ENCODE results near the gene ZMYND15.
"Not testable (repeated sequence)": the region's sequence is repeated elsewhere in the genome, so short reads cannot be mapped to it uniquely, and the experiment has no call there.

ZMYND15 gene, protein sequence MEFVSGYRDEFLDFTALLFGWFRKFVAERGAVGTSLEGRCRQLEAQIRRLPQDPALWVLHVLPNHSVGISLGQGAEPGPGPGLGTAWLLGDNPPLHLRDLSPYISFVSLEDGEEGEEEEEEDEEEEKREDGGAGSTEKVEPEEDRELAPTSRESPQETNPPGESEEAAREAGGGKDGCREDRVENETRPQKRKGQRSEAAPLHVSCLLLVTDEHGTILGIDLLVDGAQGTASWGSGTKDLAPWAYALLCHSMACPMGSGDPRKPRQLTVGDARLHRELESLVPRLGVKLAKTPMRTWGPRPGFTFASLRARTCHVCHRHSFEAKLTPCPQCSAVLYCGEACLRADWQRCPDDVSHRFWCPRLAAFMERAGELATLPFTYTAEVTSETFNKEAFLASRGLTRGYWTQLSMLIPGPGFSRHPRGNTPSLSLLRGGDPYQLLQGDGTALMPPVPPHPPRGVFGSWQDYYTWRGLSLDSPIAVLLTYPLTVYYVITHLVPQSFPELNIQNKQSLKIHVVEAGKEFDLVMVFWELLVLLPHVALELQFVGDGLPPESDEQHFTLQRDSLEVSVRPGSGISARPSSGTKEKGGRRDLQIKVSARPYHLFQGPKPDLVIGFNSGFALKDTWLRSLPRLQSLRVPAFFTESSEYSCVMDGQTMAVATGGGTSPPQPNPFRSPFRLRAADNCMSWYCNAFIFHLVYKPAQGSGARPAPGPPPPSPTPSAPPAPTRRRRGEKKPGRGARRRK

DNA sequence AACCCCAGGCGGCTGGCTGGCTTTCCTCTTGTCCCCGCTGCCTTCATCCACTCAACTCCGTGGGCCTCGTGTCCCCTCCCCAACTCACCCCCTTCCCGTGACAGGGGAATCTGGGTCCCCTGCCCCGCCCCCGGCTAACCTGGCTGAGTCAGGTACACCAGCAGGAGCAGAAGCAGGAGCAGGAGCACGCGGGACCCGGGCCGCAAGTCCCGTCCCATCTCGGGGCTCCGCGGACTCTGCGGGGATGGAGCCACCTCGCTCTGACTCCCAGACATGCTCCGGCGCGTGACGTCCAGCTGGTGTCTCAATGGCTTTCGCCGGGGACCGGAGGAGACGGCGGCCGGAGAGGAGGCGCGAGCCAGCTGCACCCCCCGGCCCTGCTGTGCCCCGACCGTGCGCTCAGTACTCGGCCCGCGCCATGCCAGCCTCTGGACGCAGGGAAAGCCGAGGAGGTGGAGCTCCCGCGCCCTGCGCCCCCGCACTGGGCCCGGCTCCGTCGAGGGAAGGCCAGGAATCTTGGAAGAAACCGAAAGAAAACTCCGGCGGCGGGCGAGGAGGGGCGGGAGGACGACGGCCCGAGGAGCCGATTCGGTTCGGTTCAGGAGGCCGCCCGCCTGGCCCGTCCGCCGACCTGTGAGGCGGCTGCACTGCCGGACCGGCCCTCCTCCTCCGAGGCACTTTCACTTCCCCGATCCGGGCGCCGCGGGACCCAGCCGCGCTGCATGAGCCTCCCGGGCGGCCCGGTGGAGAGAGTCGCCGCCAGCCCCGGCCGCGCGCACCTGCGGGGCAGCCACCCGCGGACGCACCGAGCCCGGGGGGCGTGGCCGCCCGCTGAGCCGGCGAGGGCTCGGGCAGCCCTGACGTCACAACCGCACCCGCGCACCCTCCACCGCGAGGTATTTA, at the start of gene ZMYND15, which contains the start of gene CXCL16:
Gene ZMYND15, plus strand, starts transcription at position 712 of the 903 bp plus-strand sequence. CDS start 716 bp downstream, outside the sequence.
Gene CXCL16, minus strand, starts transcription at position 807 of the 903 bp plus-strand sequence. Its CDS starts 589 bp downstream, at position 218.
- DNase-seq (ENCODE audit: low read depth) = no peak

DNA sequence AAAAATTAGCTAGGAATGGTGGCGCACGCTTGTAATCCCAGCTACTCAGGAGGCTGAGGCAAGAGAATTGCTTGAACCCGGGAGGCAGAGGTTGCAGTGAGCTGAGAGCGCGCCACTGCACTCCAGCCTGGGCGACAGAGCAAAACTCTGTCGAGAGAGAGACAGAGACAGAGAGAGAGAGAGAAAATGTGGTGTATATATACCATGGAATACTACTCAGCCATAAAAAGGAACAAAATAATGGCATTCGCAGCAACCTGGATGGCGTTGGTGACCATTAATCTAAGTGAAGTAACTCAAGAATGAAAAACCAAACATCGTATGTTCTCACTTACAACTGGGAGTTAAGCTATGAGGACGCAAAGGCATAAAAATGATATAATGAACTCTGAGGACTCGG, 49.8 kb upstream of the ZMYND15 start:
- DNase-seq (ENCODE audit: low read depth) = not testable (repeated sequence)

DNA sequence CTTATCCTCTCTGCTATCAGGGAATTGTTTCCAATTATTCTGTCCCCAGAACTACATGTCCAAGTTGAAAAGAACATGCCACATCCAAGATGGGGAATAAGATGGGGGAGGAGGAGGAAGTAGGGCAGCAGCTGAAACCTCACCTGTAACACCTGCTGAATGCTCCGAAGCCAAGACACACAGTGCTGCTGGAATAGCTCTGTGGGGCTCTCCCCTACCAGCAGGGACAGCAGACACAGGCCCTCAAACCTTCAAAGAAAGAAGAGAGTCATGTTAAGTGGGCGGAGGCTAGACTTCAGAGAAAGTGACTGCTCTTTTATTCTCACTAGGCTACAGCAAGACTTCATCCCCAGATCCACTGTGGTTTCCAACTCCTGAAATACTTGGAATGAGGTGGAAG, 48.9 kb upstream of the ZMYND15 start:
- no peak for DNase-seq (ENCODE audit: low read depth)

DNA sequence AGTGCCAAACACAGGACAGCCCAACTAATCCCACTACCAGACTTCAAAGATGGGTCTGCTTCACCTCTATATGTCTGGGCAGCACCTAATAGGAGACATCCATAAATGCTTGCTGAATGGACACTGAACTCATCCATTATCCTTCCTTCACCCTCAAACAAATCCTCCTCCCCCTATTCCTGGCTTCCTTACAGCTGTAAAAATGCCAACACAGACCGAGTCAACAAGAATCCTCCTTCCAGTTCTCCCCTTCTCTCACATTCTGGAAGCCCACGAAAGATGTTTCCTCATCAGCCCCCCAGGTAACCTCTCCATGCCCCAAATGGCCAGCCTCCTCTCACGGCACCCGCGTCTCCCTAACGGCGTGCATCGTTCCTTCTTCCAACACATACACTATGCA, 47.9 kb upstream of the ZMYND15 start:
- DNase-seq (ENCODE audit: low read depth) = no peak

DNA sequence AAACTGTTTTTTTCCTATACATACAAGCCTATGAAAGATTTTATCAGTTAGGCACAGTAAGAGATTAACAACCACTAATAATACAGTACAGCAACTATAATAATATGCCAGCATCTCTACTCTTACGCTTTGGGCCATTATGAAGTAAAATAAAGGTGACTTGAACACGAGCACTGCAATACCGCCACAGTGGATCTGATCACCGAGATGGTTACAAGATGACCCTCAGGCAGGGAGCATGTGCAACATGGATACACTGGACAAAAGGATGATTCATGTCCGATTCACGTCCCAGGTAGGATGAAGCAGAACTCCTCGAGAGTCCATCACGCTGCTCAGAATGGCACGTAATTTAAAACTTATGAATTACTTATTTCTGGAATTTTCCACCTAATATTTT, 46.2 kb upstream of the ZMYND15 start:
- DNase-seq (ENCODE audit: low read depth) = no peak

DNA sequence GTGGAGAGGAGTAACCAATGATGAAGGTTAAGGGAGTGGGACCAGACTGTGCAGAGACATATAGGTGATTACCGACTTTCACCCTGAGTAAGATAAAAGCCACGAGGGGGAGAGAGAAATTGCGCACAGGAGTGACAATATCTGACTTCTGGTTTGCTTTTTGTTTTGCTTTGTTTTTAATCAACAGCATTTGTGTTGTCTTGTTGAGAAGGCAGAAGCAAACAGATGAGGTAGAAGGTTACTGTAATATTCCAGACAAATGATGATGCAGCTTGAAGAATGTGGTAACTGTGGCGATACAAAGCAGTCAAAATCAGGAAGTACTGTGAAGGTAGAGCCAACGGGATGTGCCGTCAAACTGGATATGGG, 43.2 kb upstream of the ZMYND15 start:
- DNase-seq (ENCODE audit: low read depth) = no peak

DNA sequence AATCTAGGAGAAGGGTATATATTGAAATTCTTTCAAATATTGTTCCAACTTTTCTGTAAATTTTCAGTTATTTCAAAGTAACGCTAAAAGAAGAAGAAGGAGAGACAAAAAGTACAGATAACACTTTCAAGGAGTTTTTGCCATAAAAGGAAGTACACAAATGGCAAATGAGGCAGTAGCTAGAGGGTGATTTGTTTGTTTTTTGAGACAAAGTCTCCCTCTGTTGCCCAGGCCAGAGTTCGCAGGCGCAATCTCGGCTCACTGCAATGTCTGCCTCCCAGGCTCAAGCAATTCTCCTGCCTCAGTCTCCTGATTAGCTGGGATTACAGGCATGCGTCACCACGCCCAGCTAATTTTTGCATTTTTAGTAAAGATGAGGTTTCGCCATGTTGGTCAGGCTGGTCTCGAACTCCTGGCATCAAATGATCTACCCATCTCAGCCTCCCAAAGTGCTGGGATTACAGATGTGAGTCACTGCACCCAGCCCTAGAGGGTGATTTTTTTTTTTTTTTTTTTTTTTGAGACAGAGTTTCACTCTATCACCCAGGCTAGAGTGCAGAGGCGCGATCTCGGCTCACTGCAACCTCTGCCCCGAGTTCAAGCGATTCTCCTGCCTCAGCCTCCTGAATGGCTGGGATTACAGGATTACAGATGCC, 40.1 kb upstream of the ZMYND15 start:
- DNase-seq (ENCODE audit: low read depth) = not testable (repeated sequence)

DNA sequence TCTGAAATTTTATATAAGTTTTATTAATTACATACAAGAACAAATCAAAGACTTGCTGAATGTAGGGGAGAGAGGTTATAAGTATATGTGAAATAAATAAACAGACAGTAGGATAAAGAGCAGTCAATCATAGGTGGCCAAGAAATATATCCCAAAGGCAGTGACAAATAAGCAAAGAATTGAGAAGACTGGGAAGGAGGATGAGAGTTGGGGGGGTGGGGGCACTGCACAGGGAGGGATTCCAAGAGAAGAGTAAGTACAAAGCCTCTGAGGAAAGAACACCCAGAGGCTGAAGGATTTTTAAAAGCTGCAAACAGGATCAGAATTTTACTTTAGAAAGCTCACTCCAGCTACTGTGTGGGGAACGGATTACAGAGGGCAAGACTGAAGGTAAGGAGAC, 38.5 kb upstream of the ZMYND15 start:
- DNase-seq (ENCODE audit: low read depth) = no peak

DNA sequence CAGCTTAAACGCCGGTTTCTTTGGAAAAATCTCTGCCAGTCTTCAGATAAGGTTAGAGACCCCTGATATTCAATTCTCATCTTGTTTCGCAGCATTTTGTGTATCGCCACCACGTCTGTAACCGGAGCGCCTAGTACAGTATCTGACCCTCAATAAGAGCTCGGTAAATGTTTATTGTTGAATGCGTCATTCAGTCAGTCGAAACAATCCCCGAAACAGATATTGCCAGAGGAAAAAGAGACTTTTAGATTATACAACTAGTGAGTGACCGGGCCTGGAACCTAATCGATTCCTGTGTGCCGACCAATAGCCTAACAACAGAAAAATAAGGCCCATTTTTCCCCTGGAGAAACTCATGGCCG, 36.3 kb upstream of the ZMYND15 start:
- DNase-seq (ENCODE audit: low read depth) = no peak

DNA sequence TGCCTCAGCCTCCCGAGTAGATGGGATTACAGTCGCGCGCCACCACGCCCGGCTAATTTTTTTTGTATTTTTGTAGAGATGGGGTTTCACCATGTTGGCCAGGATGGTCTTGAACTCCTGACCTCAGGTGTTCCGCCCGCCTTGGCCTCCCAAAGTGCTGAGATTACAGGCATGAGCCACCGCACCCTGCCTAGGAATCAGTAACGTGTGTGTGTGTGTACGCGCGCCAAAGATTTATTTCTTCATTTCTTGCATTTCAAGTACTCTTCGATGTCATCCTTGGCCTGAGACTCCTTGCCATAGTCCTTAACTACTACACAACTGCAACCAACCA, 35.1 kb upstream of the ZMYND15 start:
- not testable (repeated sequence) for DNase-seq (ENCODE audit: low read depth)

DNA sequence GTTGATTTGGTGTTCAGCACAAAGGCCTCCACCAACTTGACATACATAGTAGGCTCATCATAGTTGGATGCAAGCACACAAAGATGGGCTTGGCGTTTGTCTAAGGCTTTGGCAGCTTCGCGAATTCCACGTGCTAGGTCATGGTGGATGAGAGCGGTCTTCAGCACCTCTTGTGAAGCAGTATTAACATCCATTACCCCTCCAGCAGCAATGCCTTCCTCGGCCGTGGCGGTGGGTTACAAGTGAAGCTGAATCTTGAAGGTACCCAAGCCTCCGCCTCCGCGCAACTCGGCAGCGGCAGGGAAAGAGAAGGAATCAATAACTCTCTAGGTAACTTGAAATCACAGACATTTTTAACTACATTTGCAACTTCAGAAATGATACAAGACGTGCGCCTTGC, 34.6 kb upstream of the ZMYND15 start:
- no peak for DNase-seq (ENCODE audit: low read depth)

DNA sequence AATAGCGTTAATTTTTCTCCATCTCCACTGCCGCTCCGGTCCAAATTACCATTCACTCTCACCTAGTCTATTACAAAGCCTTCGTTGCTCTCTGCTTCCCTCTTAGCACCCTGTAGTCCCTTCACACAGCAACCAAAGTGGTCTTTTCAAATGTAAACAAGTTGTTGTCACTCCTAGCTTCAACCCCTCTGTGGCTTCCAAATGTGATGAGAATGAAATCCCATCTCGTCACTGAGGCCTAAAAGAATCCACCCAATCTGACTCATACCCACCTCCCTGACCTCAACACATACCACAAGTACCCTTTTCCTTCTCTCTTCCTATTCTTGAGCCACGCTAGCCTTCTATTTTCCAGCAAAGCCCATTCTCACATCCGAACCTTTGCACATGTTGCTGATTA, 33.5 kb upstream of the ZMYND15 start:
- no peak for DNase-seq (ENCODE audit: low read depth)

DNA sequence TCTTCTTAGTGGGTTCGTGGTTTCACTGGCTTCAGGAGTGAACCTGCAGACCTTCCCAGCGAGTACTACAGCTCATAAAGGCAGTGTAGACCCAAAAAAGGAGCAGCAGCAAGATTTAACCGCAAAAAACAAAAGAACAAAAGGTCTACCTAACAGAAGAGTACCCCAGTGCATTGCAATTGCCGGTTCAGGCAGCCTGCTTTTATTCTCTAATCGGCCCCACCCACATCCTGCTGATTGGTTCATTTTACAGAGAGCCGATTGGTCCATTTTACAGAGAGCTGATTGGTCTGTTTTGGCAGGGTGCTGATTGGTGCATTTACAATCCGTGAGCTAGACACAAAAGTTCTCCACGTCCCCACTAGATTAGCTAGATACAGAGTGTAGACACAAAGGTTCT, 31.2 kb upstream of the ZMYND15 start:
- no peak for DNase-seq (ENCODE audit: low read depth)

DNA sequence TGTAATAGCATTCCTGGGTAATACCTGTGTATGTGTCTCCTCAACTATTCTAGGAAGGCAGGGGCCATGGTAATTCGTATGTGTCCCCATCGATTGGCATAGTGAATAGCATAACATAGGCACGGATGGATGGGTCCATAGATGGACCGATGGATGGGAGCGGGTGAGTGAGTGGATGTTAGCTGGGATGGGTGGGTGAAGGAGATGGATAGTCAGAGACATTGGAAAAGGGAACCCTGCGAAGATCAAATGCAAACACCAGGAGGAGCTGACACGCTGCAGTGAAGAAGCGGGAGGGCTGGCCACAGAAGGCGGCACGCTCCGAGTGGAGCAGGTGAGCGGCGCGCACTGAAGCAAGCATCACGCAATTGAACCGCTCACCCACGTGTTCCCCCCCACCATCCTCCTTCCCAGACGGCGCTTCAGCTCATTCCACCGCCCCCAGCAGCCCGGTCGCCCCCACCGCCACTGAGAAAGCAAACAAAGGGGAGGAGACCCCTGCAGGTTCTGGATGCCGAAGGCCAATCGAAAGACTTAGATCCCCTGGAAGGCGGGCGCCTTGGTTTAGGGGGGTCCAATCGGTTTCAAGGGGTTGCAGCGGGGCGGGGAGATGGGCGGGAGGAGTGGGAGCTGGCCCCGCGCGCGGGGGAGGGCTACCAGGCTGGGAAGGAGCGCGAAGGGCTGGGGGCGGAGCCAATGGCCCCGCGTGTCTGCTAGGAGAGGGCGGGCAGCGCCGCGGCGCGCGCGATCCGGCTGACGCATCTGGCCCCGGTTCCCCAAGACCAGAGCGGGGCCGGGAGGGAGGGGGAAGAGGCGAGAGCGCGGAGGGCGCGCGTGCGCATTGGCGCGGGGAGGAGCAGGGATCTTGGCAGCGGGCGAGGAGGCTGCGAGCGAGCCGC, 29.6 kb upstream of the ZMYND15 start, which contains the start of gene ARRB2:
Gene ARRB2, plus strand, starts transcription at position 839 of the 899 bp plus-strand sequence. CDS start 90 bp downstream, outside the sequence.
- peak; percentile 93 for DNase-seq (ENCODE audit: low read depth)

DNA sequence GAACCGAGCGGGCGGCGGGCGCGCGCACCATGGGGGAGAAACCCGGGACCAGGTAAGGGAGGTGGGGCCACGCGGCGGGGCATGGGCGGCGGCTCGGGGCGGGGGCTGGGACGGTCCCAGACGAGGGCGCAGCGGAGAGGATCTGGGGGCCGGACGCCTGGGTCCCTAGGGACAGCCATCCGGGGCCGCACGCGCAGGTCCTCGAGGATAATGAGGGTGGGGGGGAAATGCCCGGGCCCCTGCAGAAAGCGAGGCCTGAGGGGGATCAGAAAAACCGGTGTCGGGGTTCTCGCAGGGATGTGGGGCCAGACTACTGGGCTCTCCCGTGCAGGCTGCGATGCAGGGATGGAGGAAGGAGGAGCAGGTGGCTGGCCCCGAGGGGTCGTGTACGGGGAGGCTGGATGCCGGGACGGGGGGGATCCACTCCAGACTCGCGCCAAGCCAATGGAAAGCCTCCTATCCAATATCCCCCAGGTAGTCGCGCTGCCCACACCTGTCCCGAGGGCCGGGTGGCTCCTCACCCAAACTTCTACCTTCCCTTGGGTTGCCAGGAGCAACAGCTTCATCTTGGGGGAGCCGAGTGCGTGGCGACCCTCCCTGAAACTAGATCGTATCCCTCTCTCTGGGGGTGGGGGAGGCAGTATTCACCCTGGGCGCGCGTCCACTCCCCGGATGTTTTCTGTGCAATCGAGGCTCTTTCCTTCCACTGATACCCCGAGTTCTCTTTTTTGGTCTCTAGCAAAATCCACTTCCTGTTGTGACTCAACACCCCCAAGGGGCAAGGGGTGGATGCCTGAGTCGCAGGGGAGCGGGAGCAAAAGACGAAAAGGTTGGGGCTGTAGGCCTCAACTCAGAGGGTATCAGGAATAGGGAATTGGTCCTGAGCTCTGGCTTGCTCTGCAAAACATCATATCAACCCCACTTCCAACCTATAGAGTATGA, 28.7 kb upstream of the ZMYND15 start:
- DNase-seq (ENCODE audit: low read depth) = no peak

DNA sequence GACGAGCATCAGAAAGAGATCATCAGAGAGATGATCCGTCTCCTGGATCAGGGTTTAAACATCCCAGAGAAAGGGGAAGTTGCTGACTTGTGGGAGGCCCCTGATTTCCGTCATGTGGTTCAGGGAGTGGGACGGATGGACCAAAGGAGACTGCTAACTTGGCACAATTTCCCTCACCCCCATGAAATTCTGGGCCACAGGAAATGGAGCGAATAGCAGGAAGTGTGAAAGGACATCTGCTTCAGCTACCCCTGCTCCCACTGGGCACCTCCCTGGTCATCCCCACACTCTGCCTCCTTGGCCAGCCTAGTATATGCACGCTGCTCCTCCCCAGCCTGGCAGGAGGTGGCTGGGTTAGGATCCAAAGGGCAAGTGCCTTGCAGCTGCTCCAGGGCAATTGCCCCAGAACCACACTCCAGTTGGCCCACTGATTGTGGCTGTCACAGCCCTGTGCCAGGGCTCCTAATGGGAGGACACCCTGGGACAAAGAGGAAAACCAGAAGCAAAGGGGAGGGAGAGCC, 27.9 kb upstream of the ZMYND15 start:
- DNase-seq (ENCODE audit: low read depth) = no peak

DNA sequence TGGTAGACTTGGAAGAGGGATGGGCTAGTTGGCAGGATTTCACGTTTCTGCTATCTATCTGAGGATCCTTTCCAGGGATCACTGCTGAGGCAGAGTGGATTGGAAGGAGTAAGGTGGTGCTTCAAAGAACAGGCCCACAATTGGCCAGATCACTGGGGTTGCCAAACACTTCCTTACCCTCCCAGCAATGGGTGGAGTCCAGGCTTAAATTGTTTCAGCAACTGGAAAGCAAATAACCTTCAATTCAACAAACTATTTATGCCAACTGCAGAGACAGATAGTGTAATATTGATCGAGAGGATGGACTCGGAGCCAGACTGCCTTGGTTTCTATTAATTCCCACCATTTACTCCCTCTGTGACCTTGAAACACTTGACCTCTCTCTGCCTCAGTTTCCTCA, 27.1 kb upstream of the ZMYND15 start:
- DNase-seq (ENCODE audit: low read depth) = no peak

DNA sequence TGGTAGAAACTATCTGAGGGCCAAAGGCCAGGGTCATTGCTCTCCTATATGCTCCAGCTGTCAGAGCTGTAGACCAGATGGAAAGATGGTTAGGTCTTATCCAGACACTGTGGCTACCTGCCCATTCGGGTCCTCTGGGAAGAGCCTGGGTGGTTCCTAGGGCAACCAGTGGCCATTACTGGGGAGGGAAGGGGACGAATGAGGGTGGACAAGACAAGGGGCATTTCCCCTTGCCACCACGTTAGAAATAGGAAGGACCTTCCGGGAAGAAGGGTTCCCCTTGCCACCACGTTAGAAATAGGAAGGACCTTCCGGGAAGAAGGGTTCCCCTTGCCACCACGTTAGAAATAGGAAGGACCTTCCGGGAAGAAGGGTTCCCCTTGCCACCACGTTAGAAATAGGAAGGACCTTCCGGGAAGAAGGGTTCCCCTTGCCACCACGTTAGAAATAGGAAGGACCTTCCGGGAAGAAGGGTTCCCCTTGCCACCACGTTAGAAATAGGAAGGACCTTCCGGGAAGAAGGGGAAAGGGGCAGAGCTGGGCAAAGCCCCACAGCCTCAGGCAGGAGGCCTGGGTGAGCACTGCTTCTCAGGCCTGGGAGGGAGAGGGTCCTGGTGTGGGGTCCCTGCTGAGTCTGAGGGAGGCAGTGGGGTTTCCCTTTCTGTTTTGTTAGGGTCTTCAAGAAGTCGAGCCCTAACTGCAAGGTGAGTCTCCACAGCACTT, 25.1 kb upstream of the ZMYND15 start:
- DNase-seq (ENCODE audit: low read depth) = not testable (repeated sequence)

All from GM04504 (cell line).